Neural cell (in vitro differentiated cells): ENCODE measurements around the gene TMEM151A.
"Not testable (repeated sequence)": the region's sequence is repeated elsewhere in the genome, so short reads cannot be mapped to it uniquely, and the experiment has no call there.

Experiments used
- CTCF ChIP-seq: fragments of 450-650 bp; IDR thresholded peaks from 2 replicates; pipeline ENCODE4 v1.5.1; 2014; ENCODE audit warnings: antibody characterized with exemption, mild to moderate bottlenecking, moderate library complexity; ENCODE audit not compliant: poor library complexity, severe bottlenecking
- EZH2 ChIP-seq: fragments of 200-600, 300-800 bp; shearing (Covaris generic), sonication (generic); IDR thresholded peaks from 2 replicates; pipeline ENCODE4 v1.6.1; 2014; ENCODE audit warnings: antibody characterized with exemption, low read length, borderline replicate concordance, mild to moderate bottlenecking; ENCODE audit not compliant: insufficient read depth, poor library complexity, severe bottlenecking
- POLR2AphosphoS5 ChIP-seq: IDR thresholded peaks from 2 replicates; pipeline ENCODE4 v1.6.1; 2012
- RAD21 ChIP-seq: fragments of 450-650 bp; conservative IDR thresholded peaks from 2 replicates; pipeline ENCODE4 v1.6.1; 2014; ENCODE audit warnings: antibody characterized with exemption, mild to moderate bottlenecking, moderate library complexity
- SMC3 ChIP-seq: fragments of 450-650 bp; conservative IDR thresholded peaks from 2 replicates; pipeline ENCODE4 v1.6.1; 2014; ENCODE audit warnings: antibody characterized with exemption, mild to moderate bottlenecking, moderate library complexity; ENCODE audit not compliant: poor library complexity
- TAF1 ChIP-seq: IDR thresholded peaks from 2 replicates; pipeline ENCODE4 v1.6.1; 2012; ENCODE audit warnings: low read depth
- TF ChIP-seq, protein P1 (sequence below): IDR thresholded peaks from 2 replicates; pipeline ENCODE4 v1.6.1; 2012; ENCODE audit warnings: borderline replicate concordance

DNA sequence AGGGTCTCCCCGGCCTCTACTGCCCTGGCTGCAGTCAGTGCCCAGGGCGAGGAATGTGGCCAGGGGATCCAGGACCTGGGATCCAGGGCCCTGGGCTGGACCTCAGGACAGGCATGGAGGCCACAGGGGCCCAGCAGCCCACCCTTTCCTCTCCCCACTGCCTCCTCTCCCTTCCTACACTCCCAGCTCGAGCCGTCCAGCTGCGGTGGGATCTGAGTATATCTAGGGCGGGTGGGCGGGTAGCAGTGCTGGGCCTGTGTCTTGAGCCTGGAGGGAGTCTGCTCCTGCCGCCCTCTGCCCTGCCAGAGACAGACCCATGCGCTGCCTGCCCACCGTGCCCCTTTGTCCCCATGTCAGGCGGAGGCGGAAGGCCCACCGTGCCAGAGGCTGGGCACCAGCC, 15.1 kb upstream of the TMEM151A start:
- not testable (repeated sequence) for TF ChIP-seq EZH2, POLR2AphosphoS5, RAD21, CTCF, TAF1, SMC3
- TF ChIP-seq, protein P1, sequence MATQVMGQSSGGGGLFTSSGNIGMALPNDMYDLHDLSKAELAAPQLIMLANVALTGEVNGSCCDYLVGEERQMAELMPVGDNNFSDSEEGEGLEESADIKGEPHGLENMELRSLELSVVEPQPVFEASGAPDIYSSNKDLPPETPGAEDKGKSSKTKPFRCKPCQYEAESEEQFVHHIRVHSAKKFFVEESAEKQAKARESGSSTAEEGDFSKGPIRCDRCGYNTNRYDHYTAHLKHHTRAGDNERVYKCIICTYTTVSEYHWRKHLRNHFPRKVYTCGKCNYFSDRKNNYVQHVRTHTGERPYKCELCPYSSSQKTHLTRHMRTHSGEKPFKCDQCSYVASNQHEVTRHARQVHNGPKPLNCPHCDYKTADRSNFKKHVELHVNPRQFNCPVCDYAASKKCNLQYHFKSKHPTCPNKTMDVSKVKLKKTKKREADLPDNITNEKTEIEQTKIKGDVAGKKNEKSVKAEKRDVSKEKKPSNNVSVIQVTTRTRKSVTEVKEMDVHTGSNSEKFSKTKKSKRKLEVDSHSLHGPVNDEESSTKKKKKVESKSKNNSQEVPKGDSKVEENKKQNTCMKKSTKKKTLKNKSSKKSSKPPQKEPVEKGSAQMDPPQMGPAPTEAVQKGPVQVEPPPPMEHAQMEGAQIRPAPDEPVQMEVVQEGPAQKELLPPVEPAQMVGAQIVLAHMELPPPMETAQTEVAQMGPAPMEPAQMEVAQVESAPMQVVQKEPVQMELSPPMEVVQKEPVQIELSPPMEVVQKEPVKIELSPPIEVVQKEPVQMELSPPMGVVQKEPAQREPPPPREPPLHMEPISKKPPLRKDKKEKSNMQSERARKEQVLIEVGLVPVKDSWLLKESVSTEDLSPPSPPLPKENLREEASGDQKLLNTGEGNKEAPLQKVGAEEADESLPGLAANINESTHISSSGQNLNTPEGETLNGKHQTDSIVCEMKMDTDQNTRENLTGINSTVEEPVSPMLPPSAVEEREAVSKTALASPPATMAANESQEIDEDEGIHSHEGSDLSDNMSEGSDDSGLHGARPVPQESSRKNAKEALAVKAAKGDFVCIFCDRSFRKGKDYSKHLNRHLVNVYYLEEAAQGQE: not testable (repeated sequence)
